Measurements from ENCODE around the gene PPBP.
"Not testable (repeated sequence)": the region's sequence is repeated elsewhere in the genome, so short reads cannot be mapped to it uniquely, and the experiment has no call there.

The PPBP gene

GRCh38 chr4:73970945-73971344 lies 17.0 kb downstream of the PPBP start:
- H3K4me3 ChIP-seq (ENCODE audit: low read depth, low read length), result no peak overlapping the region
- no peak for TF ChIP-seq CTCF (IDR thresholded peaks at IDR 0.05; ENCODE audit: low read depth, low read length)

- TF ChIP-seq CTCF (IDR thresholded peaks at IDR 0.05; ENCODE audit: low read depth, low read length), result no peak
Observed at GRCh38 chr4:73970011-73970410, 18.0 kb downstream of the PPBP start.

GRCh38 chr4:73967866-73968265 lies 20.1 kb downstream of the PPBP start:
- TF ChIP-seq CTCF (IDR thresholded peaks at IDR 0.05; ENCODE audit: low read depth, low read length), result no peak
- H3K4me3 ChIP-seq (ENCODE audit: low read depth, low read length), result no peak overlapping the region

More at GRCh38 chr4:73970011-73970410, 18.0 kb downstream of the PPBP start:
- H3K4me3 ChIP-seq (ENCODE audit: low read depth, low read length), result no peak overlapping the region

- TF ChIP-seq CTCF (IDR thresholded peaks at IDR 0.05; ENCODE audit: low read depth, low read length), result peak; percentile 25
- H3K4me3 ChIP-seq (ENCODE audit: low read depth, low read length), result no peak overlapping the region
Observed at GRCh38 chr4:73964862-73965611, 23.0 kb downstream of the PPBP start.

GRCh38 chr4:73962724-73963123 lies 25.3 kb downstream of the PPBP start:
- H3K4me3 ChIP-seq (ENCODE audit: low read depth, low read length), result no peak overlapping the region
- TF ChIP-seq CTCF (IDR thresholded peaks at IDR 0.05; ENCODE audit: low read depth, low read length), result no peak

- not testable (repeated sequence) for H3K4me3 ChIP-seq (ENCODE audit: low read depth, low read length)
Observed at GRCh38 chr4:73959041-73959440, 28.9 kb downstream of the PPBP start.

GRCh38 chr4:73952352-73952751 lies 35.6 kb downstream of the PPBP start:
- no peak overlapping the region for H3K4me3 ChIP-seq (ENCODE audit: low read depth, low read length)
- no peak for TF ChIP-seq CTCF (IDR thresholded peaks at IDR 0.05; ENCODE audit: low read depth, low read length)

GRCh38 chr4:73950376-73950920 lies 37.5 kb downstream of the PPBP start:
- H3K4me3 ChIP-seq (ENCODE audit: low read depth, low read length), result not testable (repeated sequence)

All from WI38 (cell line).